Progenitor cell of endocrine pancreas (in vitro differentiated cells): ENCODE results near the gene FRZB. TPM values are rescaled to one million over a fixed set of nuclear protein-coding genes. Genes with fewer than 3 reads are reported as not detected.
A peak's percentile ranks its signal among the peaks of the same experiment; 100 is the strongest.

Experiments used
- DNase-seq: peaks from one replicate; pipeline ENCODE4 v3.0.0; 2021; ENCODE audit warnings: low spot score; ENCODE audit not compliant: unreplicated experiment
- H3K27ac Mint-ChIP-seq: 2 replicates; pipeline ENCODE4 v1.8.0; 2021; ENCODE audit warnings: mild to moderate bottlenecking, moderate library complexity, mixed read lengths
- H3K27me3 Mint-ChIP-seq: 2 replicates; pipeline ENCODE4 v1.8.0; 2021; ENCODE audit warnings: mixed read lengths
- H3K36me3 Mint-ChIP-seq: 2 replicates; pipeline ENCODE4 v1.8.0; 2022; ENCODE audit warnings: mixed read lengths; ENCODE audit not compliant: insufficient read depth
- H3K4me1 Mint-ChIP-seq: 2 replicates; pipeline ENCODE4 v1.8.0; 2021; ENCODE audit warnings: low read depth, mixed read lengths
- H3K4me3 Mint-ChIP-seq: 2 replicates; pipeline ENCODE4 v1.8.0; 2021; ENCODE audit warnings: low read depth, mild to moderate bottlenecking, moderate library complexity, mixed read lengths
- H3K9me3 Mint-ChIP-seq: 2 replicates; pipeline ENCODE4 v1.8.0; 2021; ENCODE audit warnings: low read depth, mixed read lengths
- CTCF ChIP-seq: fragments of 200-600 bp; sonication (generic); IDR thresholded peaks from one replicate; pipeline ENCODE4 v1.5.0; 2021; ENCODE audit warnings: antibody characterized with exemption, mild to moderate bottlenecking; ENCODE audit not compliant: unreplicated experiment
- total RNA-seq: library from RNA; stranded (reverse); gene quantifications from 2 replicates; pipeline ENCODE4 v1.2.1, GENCODE V29; 2021

The FRZB gene
- total RNA-seq, 1 donor from 2014 or later: 38.2 TPM

- Mint-ChIP-seq H3K36me3 (peaks cover 39% of the 10 kb centered on the region), H3K4me1 (peaks cover 4% of the 10 kb centered on the region), H3K4me3 (no peak overlapping the region), H3K27ac (peak overlapping the region; percentile 15), H3K27me3 (no peaks in the 10 kb centered on the region), H3K9me3 (peaks cover 3% of the 10 kb centered on the region)
- DNase-seq: no peak
- no peak for TF ChIP-seq CTCF
Measured at GRCh38 chr2:182912518-182912915, 46.1 kb upstream of the FRZB start.

- Mint-ChIP-seq H3K4me3 (no peak overlapping the region), H3K9me3 (peaks cover 3% of the 10 kb centered on the region), H3K36me3 (peaks cover 41% of the 10 kb centered on the region), H3K27ac (no peak overlapping the region), H3K27me3 (no peaks in the 10 kb centered on the region), H3K4me1 (peaks cover 4% of the 10 kb centered on the region)
- TF ChIP-seq CTCF: no peak
- DNase-seq: no peak
Measured at GRCh38 chr2:182911813-182912517, 45.5 kb upstream of the FRZB start.

DNA sequence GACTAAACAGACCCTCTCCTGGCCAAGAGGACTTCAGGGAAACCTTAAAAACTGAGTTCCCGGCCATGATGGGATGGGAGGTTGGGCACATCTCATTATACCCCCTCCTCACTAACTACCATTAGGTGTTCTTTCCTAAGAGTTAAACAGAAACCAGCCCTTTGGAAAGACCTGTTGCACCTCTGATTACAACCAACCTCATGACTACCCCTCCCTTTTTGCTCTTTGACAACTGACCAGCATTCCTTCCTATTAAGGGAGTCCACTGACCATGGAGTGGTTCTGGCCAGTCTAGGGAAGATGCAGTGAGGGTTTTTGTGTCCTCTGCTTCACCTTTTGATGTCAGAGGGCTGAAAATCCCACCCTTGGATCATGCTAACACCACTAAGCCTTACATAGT lies 44.5 kb upstream of the FRZB start:
- H3K9me3 Mint-ChIP-seq: peaks cover 3% of the 10 kb centered on the region
- no peak for TF ChIP-seq CTCF
- H3K4me1 Mint-ChIP-seq: peaks cover 4% of the 10 kb centered on the region
- H3K27me3 Mint-ChIP-seq: no peaks in the 10 kb centered on the region
- H3K27ac Mint-ChIP-seq: no peak overlapping the region
- no peak overlapping the region for H3K4me3 Mint-ChIP-seq
- DNase-seq: no peak
- H3K36me3 Mint-ChIP-seq: peaks cover 35% of the 10 kb centered on the region

- no peak overlapping the region for H3K4me3 Mint-ChIP-seq
- no peak for DNase-seq
- no peak overlapping the region for H3K27ac Mint-ChIP-seq
- peaks cover 3% of the 10 kb centered on the region for H3K4me1 Mint-ChIP-seq
- peaks cover 3% of the 10 kb centered on the region for H3K9me3 Mint-ChIP-seq
- no peak for TF ChIP-seq CTCF
- peaks cover 20% of the 10 kb centered on the region for H3K36me3 Mint-ChIP-seq
- H3K27me3 Mint-ChIP-seq: no peaks in the 10 kb centered on the region
Measured at GRCh38 chr2:182907081-182907830, 40.8 kb upstream of the FRZB start.

GRCh38 chr2:182906454-182906853 lies 40.0 kb upstream of the FRZB start:
- Mint-ChIP-seq H3K4me1 (peaks cover 3% of the 10 kb centered on the region), H3K9me3 (peaks cover 3% of the 10 kb centered on the region), H3K27me3 (no peaks in the 10 kb centered on the region), H3K27ac (no peak overlapping the region), H3K4me3 (no peak overlapping the region), H3K36me3 (peaks cover 19% of the 10 kb centered on the region)
- TF ChIP-seq CTCF: no peak
- DNase-seq: no peak
